WTC11 (cell line): Measurements from ENCODE around the gene ZCCHC18. TPM values are rescaled to one million over a fixed set of nuclear protein-coding genes. Genes with fewer than 3 reads are reported as not detected.
"Not testable (repeated sequence)": the region's sequence is repeated elsewhere in the genome, so short reads cannot be mapped to it uniquely, and the experiment has no call there.

Experiments used
- ATAC-seq: fragments of 200-7000 bp; cut with Tn5 transposase; 2 replicates; pipeline ENCODE4 v1.10.0; 2021; ENCODE audit warnings: mild to moderate bottlenecking, moderate library complexity
- CTCF ChIA-PET: fragments of 300-600 bp; sonication (Branson Sonifier 250); formaldehyde crosslinking; loops from one replicate; lab custom pipeline; 2021; ENCODE audit warnings: antibody characterized with exemption; lab: Charles Lee
- POLR2A ChIA-PET: fragments of 350-600 bp; sonication (Branson Sonifier 250); formaldehyde crosslinking; loops from one replicate; lab custom pipeline; 2021; ENCODE audit warnings: antibody characterized with exemption; lab: Charles Lee
- DNase-seq: peaks from one replicate; pipeline ENCODE4 v3.0.0; 2021; ENCODE audit warnings: low spot score
- H3K27ac Mint-ChIP-seq: 2 replicates; pipeline ENCODE4 v1.8.0; 2021; ENCODE audit warnings: mixed read lengths
- H3K27me3 Mint-ChIP-seq: 2 replicates; pipeline ENCODE4 v1.8.0; 2021; ENCODE audit warnings: low read depth, mild to moderate bottlenecking, moderate library complexity, mixed read lengths
- H3K36me3 Mint-ChIP-seq: 2 replicates; pipeline ENCODE4 v1.8.0; 2021; ENCODE audit warnings: mixed read lengths
- H3K4me1 Mint-ChIP-seq: 2 replicates; pipeline ENCODE4 v1.8.0; 2022; ENCODE audit warnings: mixed read lengths
- H3K4me3 Mint-ChIP-seq: 2 replicates; pipeline ENCODE4 v1.8.0; 2021; ENCODE audit warnings: mild to moderate bottlenecking, moderate library complexity, mixed read lengths
- H3K9me3 Mint-ChIP-seq: 2 replicates; pipeline ENCODE4 v1.8.0; 2021; ENCODE audit warnings: mixed read lengths
- ARID4B ChIP-seq: sonication (generic); formaldehyde crosslinking; IDR thresholded peaks from 2 replicates; pipeline ENCODE4 v1.8.0; 2023; ENCODE audit warnings: missing genetic modification reagents, mild to moderate bottlenecking, borderline replicate concordance
- ATF3 ChIP-seq: sonication (generic); formaldehyde crosslinking; conservative IDR thresholded peaks from 2 replicates; pipeline ENCODE4 v1.8.1; 2022; ENCODE audit warnings: mild to moderate bottlenecking, missing genetic modification reagents
- CREB1 ChIP-seq: sonication (generic); formaldehyde crosslinking; IDR thresholded peaks from 2 replicates; pipeline ENCODE4 v1.8.0; 2023; ENCODE audit warnings: mild to moderate bottlenecking, missing genetic modification reagents
- GRHL2 ChIP-seq: fragments of 250-450 bp; sonication (Bioruptor Pico); IDR thresholded peaks from 2 replicates; pipeline ENCODE4 v1.8.0; 2022; ENCODE audit warnings: mild to moderate bottlenecking, moderate library complexity; ENCODE audit not compliant: insufficient replicate concordance, severe bottlenecking
- GTF2I ChIP-seq: fragments of 250-450 bp; sonication (Bioruptor Pico); conservative IDR thresholded peaks from 2 replicates; pipeline ENCODE4 v1.4.0; 2021; ENCODE audit warnings: mild to moderate bottlenecking
- MLX ChIP-seq: sonication (generic); formaldehyde crosslinking; IDR thresholded peaks from 2 replicates; pipeline ENCODE4 v1.8.1; 2023; ENCODE audit warnings: mild to moderate bottlenecking, missing genetic modification reagents, moderate library complexity
- NFE2L1 ChIP-seq: sonication (generic); formaldehyde crosslinking; IDR thresholded peaks from 2 replicates; pipeline ENCODE4 v1.8.1; 2023; ENCODE audit warnings: missing genetic modification reagents
- OVOL2 ChIP-seq: fragments of 250-450 bp; sonication (Bioruptor Pico); IDR thresholded peaks from 2 replicates; pipeline ENCODE4 v1.9.0; 2021; ENCODE audit warnings: mild to moderate bottlenecking, borderline replicate concordance
- RELA ChIP-seq: sonication (generic); formaldehyde crosslinking; IDR thresholded peaks from 2 replicates; pipeline ENCODE4 v1.8.1; 2022; ENCODE audit warnings: missing genetic modification reagents, mild to moderate bottlenecking, borderline replicate concordance
- ZNF138 ChIP-seq: sonication (generic); formaldehyde crosslinking; conservative IDR thresholded peaks from 2 replicates; pipeline ENCODE4 v1.8.1; 2022; ENCODE audit warnings: mild to moderate bottlenecking, moderate library complexity, missing genetic modification reagents
- ZNF232 ChIP-seq: sonication (generic); formaldehyde crosslinking; IDR thresholded peaks from 2 replicates; pipeline ENCODE4 v1.8.0; 2022; ENCODE audit warnings: mild to moderate bottlenecking, missing genetic modification reagents
- ZNF281 ChIP-seq: sonication (generic); formaldehyde crosslinking; IDR thresholded peaks from 2 replicates; pipeline ENCODE4 v1.8.0; 2023; ENCODE audit warnings: mild to moderate bottlenecking, missing genetic modification reagents
- ZNF416 ChIP-seq: fragments of 250-450 bp; sonication (Bioruptor Pico); IDR thresholded peaks from 2 replicates; pipeline ENCODE4 v1.9.0; 2021; ENCODE audit warnings: mild to moderate bottlenecking, inconsistent platforms
- ZNF671 ChIP-seq: fragments of 250-450 bp; sonication (Bioruptor Pico); IDR thresholded peaks from 2 replicates; pipeline ENCODE4 v1.8.0; 2021; ENCODE audit warnings: mild to moderate bottlenecking
- ZSCAN18 ChIP-seq: fragments of 250-450 bp; sonication (Bioruptor Pico); IDR thresholded peaks from 2 replicates; pipeline ENCODE4 v2.1.2; 2022; ENCODE audit warnings: mild to moderate bottlenecking, moderate library complexity
- total RNA-seq: library from RNA; stranded (reverse); gene quantifications from 3 replicates; pipeline ENCODE4 v1.2.3, GENCODE V29; 2021

Gene ZCCHC18
- total RNA-seq, 1 experiment from 2014 or later = 2.3 TPM

- POLR2A ChIA-PET, H3K36me3 Mint-ChIP-seq, H3K27me3 Mint-ChIP-seq, H3K27ac Mint-ChIP-seq, CTCF ChIA-PET, DNase-seq, H3K4me1 Mint-ChIP-seq, ATAC-seq, H3K9me3 Mint-ChIP-seq, H3K4me3 Mint-ChIP-seq: not testable (repeated sequence)
Observed at GRCh38 chrX:104077854-104078253, 34.5 kb upstream of the ZCCHC18 start.

GRCh38 chrX:104084063-104084462 is 28.3 kb upstream of the ZCCHC18 start:
- TF ChIP-seq ATF3 = no peak
- TF ChIP-seq MLX = no peak
- no peak for TF ChIP-seq ZSCAN18
- TF ChIP-seq OVOL2 = no peak
- TF ChIP-seq GTF2I (CRISPR knock-in tag) = no peak
- no peak for TF ChIP-seq ZNF232 (CRISPR knock-in tag)
- TF ChIP-seq GRHL2 (CRISPR knock-in tag) = no peak
- no peak for TF ChIP-seq NFE2L1 (CRISPR knock-in tag)
- TF ChIP-seq ZNF138 = no peak
- TF ChIP-seq CREB1 = no peak
- TF ChIP-seq ARID4B (CRISPR knock-in tag) = no peak
- TF ChIP-seq ZNF671 (CRISPR knock-in tag) = no peak
- no peak for TF ChIP-seq RELA (CRISPR knock-in tag)
- TF ChIP-seq ZNF281 (CRISPR knock-in tag) = no peak
- TF ChIP-seq ZNF416 = no peak
- ATAC-seq (no peak), DNase-seq (no peak)
- Mint-ChIP-seq H3K27me3 (peaks cover 4% of the 10 kb centered on the region; the same call in 1 of the 2 replicates), H3K4me1 (no peaks in the 10 kb centered on the region), H3K4me3 (no peak overlapping the region), H3K27ac (no peak overlapping the region), H3K36me3 (no peaks in the 10 kb centered on the region), H3K9me3 (no peaks in the 10 kb centered on the region)
- ChIA-PET POLR2A (no interaction called here), CTCF (no interaction called here)
